Karpas-422 (cell line): ENCODE data around the gene NEGR1. TPM values are rescaled to one million over a fixed set of nuclear protein-coding genes. Genes with fewer than 3 reads are reported as not detected.

Experiments
- DNase-seq: peaks from one replicate; pipeline ENCODE4 v3.0.0-alpha.2; 2015
- H2AFZ ChIP-seq: fragments of 200-600 bp; sonication (generic); 2 replicates; pipeline ENCODE4 v1.6.1; 2014; ENCODE audit warnings: antibody characterized with exemption, low read length, mixed read lengths
- H3K27ac ChIP-seq: fragments of 200-600 bp; sonication (generic); 2 replicates; pipeline ENCODE4 v1.5.1; 2014; ENCODE audit warnings: mild to moderate bottlenecking, low read length, moderate library complexity
- H3K27me3 ChIP-seq: fragments of 200-600 bp; sonication (generic); 2 replicates; pipeline ENCODE4 v1.6.1; 2014; ENCODE audit warnings: low read length, mixed read lengths
- H3K36me3 ChIP-seq: fragments of 200-600 bp; sonication (generic); 2 replicates; pipeline ENCODE4 v1.6.1; 2014; ENCODE audit warnings: low read length, mixed read lengths; ENCODE audit not compliant: insufficient read depth
- H3K4me1 ChIP-seq: fragments of 200-600 bp; sonication (generic); 2 replicates; pipeline ENCODE4 v1.6.1; 2014; ENCODE audit warnings: mild to moderate bottlenecking, low read length, mixed read lengths
- H3K4me2 ChIP-seq: fragments of 200-600 bp; sonication (generic); 2 replicates; pipeline ENCODE4 v1.6.1; 2014; ENCODE audit warnings: low read length, low read depth, mild to moderate bottlenecking; ENCODE audit not compliant: poor library complexity, severe bottlenecking
- H3K4me3 ChIP-seq: fragments of 200-600 bp; sonication (generic); 2 replicates; pipeline ENCODE4 v1.5.1; 2014; ENCODE audit warnings: mild to moderate bottlenecking, antibody characterized with exemption, low read length, mixed read lengths
- H3K79me2 ChIP-seq: fragments of 200-600 bp; sonication (generic); 2 replicates; pipeline ENCODE4 v1.6.1; 2014; ENCODE audit warnings: mild to moderate bottlenecking, low read length, mixed read lengths
- H3K9ac ChIP-seq: fragments of 200-600 bp; sonication (generic); 2 replicates; pipeline ENCODE4 v1.6.0; 2014; ENCODE audit warnings: low read length
- H3K9me2 ChIP-seq: fragments of 200-600 bp; sonication (generic), shearing (Covaris generic); replicated peaks from 2 replicates; pipeline ENCODE4 v1.6.0; 2014; ENCODE audit warnings: mild to moderate bottlenecking, low read length, moderate library complexity; ENCODE audit not compliant: insufficient read depth
- H3K9me3 ChIP-seq: fragments of 300-700, 200-600 bp; sonication (generic); 2 replicates; pipeline ENCODE4 v1.6.1; 2014; ENCODE audit warnings: low read length, mixed read lengths
- H4K20me1 ChIP-seq: fragments of 200-600 bp; sonication (generic); 2 replicates; pipeline ENCODE4 v1.6.1; 2014; ENCODE audit warnings: mild to moderate bottlenecking, antibody characterized with exemption, low read length, low read depth; ENCODE audit not compliant: insufficient read depth
- total RNA-seq: library from RNA; depleted of rRNA; stranded (reverse); fragments of >200 nt; shearing (Covaris generic); gene quantifications from 2 replicates; pipeline ENCODE4 v1.2.3, GENCODE V29; 2014; ENCODE audit warnings: low replicate concordance

Gene NEGR1
- total RNA-seq, 1 experiment from 2014 or later, result not detected

DNA sequence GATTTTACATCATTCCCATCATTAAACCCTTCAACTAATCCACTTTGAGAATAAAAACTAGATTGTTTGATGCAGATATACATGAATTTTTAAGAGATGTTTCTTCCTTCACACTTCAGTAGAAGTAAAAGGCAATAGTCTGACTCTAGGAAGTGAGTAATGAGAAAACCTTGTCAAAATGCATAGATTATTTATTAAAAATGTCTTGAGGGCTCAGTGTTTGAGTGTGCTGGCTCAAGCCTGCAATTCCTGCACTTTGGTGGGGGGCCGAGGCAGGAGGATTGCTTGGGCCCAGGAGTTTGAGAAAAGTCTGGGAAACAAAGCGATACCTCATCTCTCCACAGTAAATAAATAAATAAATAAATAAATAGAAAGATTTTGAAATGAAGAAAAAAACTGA lies 177.1 kb downstream of the NEGR1 start:
- Histone ChIP-seq H3K9ac (no peak overlapping the region), H3K9me3 (peaks cover 11% of the 10 kb centered on the region; the same call in 1 of the 2 replicates), H3K4me3 (no peak overlapping the region), H3K27me3 (no peaks in the 10 kb centered on the region), H3K4me1 (no peaks in the 10 kb centered on the region), H3K9me2 (no peaks in the 10 kb centered on the region; the same call in 1 of the 2 replicates), H3K4me2 (no peak overlapping the region), H3K27ac (no peak overlapping the region), H2AFZ (no peak overlapping the region), H3K79me2 (no peaks in the 10 kb centered on the region), H4K20me1 (no peaks in the 10 kb centered on the region), H3K36me3 (no peaks in the 10 kb centered on the region)
- DNase-seq, result no peak

DNA sequence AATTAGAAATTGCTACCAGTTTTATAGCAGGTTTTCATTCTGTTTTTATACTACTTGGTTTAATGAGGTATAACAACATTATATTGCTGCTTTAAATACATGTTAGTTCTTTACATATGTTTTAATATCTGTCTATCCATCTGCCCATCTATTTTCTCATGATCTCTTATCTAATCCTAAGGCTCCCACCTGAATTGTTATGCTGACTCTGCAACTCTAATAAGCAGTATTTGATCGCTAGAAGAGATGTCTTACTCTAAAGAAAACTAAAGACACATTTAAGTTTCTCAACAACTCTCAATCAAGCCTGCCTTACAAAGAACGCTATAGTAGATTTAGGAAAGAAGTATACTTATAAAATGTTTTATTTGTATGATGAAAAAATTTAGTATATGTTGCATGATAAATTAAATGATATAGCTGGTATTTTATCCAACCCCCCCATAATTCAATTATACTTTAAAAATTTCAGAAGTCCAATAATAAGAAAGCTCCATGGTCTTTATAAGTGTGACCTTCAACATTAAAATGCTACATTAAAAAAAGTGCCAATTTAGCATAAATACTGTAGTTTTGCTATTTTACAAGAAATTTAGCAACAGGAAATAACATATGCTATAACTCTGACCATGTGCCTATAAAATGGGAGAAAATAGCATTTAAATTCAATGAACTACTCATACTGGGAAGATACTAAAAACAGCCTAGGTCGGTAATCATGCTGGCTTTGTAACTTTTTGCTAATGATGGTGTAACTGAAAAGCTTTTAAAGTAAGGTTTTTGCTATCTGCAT lies 180.3 kb downstream of the NEGR1 start:
- H3K27ac ChIP-seq, result no peak overlapping the region
- no peak overlapping the region for H3K9ac ChIP-seq
- no peak overlapping the region for H3K4me2 ChIP-seq
- H3K9me2 ChIP-seq, result no peaks in the 10 kb centered on the region
- no peaks in the 10 kb centered on the region for H3K4me1 ChIP-seq
- no peaks in the 10 kb centered on the region for H4K20me1 ChIP-seq
- no peaks in the 10 kb centered on the region for H3K27me3 ChIP-seq
- peaks cover 7% of the 10 kb centered on the region; the same call in 1 of the 2 replicates for H3K9me3 ChIP-seq
- H3K4me3 ChIP-seq, result no peak overlapping the region
- no peaks in the 10 kb centered on the region for H3K36me3 ChIP-seq
- DNase-seq, result no peak
- H3K79me2 ChIP-seq, result no peaks in the 10 kb centered on the region
- H2AFZ ChIP-seq, result no peak overlapping the region

DNA sequence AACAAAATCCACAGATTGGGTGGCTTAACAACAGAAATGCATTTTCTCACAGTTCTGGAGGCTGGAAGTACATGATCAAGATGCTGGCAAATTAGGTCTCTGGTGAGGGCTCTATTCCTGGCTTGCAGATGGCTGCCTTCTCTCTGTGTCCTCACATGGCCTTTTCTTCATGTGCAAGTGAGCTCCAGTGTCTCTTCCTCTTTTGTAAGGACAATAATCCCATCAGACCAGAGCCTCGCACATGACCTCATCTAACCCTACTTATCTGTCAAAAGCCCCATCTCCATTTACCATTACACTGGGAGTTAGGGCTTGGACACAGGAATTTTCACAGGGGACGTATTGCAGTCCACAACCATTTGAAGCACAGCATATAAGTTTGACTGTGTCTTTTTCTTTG lies 181.6 kb downstream of the NEGR1 start:
- H3K9me2 ChIP-seq, result no peaks in the 10 kb centered on the region
- no peak overlapping the region for H2AFZ ChIP-seq
- no peaks in the 10 kb centered on the region for H3K27me3 ChIP-seq
- no peak overlapping the region for H3K4me3 ChIP-seq
- H3K27ac ChIP-seq, result no peak overlapping the region
- no peak overlapping the region for H3K4me2 ChIP-seq
- no peaks in the 10 kb centered on the region for H3K79me2 ChIP-seq
- no peaks in the 10 kb centered on the region for H3K36me3 ChIP-seq
- H4K20me1 ChIP-seq, result no peaks in the 10 kb centered on the region
- H3K4me1 ChIP-seq, result no peaks in the 10 kb centered on the region
- H3K9me3 ChIP-seq, result peaks cover 7% of the 10 kb centered on the region; the same call in 1 of the 2 replicates
- no peak for DNase-seq
- no peak overlapping the region for H3K9ac ChIP-seq

DNA sequence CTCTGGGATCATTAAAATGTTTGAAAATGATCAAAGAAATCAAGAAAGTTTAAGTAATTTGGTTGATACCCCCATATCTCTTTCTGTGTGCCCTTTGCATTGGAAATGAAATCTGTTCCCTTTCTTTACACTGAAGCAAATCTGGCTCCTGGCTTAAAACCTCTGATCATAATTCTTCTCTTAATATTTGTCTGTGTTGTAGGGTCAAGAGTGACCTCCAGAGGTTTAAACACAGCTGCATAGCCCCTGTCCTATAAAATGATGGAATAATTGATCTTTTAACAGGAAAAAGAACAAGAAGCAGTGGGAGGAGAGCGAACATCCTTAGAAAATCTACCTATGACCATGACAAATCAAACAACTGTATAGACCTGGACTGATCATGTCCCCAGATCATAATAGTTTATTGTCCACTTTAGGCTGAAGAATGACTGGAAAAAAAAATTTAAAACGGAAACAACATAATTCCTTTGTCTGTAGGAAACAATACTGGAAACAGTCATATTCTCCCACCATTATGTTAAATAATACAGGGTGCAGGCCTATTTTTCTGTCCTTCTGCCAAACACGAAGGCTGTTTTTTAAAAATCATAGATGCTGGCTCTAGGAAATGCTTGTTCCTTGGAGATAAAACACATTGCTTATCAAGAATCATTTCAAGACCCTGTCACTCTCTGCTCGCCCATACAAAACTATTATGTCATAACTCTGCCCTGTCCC lies 184.3 kb downstream of the NEGR1 start:
- Histone ChIP-seq H3K4me2 (no peak overlapping the region), H3K9me3 (peaks cover 12% of the 10 kb centered on the region; the same call in 1 of the 2 replicates), H3K79me2 (no peaks in the 10 kb centered on the region), H3K36me3 (no peaks in the 10 kb centered on the region), H3K9me2 (no peaks in the 10 kb centered on the region), H3K4me3 (no peak overlapping the region), H3K9ac (no peak overlapping the region), H3K27ac (no peak overlapping the region), H2AFZ (no peak overlapping the region), H4K20me1 (no peaks in the 10 kb centered on the region), H3K27me3 (no peaks in the 10 kb centered on the region), H3K4me1 (no peaks in the 10 kb centered on the region)
- no peak for DNase-seq

DNA sequence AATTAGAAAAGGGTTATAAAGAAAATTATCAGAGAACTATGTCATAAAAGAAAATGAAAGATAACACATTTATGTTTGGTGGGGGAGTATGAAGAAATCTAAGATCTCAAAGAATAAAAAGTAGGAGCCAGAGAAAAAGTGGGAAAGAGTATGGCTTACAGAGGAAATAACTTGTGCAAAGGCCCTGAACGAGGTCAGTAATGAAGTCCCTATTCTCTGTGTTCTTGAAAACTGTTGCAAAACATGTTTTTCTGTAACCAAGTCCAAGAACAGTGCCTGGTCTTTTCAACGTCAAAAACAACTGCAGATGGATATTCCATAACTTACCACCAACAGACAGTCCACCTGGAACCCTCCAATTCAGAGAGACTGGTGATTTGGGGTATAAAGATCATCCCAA lies 188.1 kb downstream of the NEGR1 start:
- H3K4me2 ChIP-seq, result no peak overlapping the region
- H3K4me3 ChIP-seq, result no peak overlapping the region
- no peaks in the 10 kb centered on the region for H4K20me1 ChIP-seq
- H3K27ac ChIP-seq, result no peak overlapping the region
- peaks cover 20% of the 10 kb centered on the region for H3K9me3 ChIP-seq
- no peaks in the 10 kb centered on the region for H3K4me1 ChIP-seq
- no peak for DNase-seq
- H3K36me3 ChIP-seq, result no peaks in the 10 kb centered on the region
- no peaks in the 10 kb centered on the region for H3K27me3 ChIP-seq
- no peak overlapping the region for H3K9ac ChIP-seq
- H3K9me2 ChIP-seq, result no peaks in the 10 kb centered on the region
- H2AFZ ChIP-seq, result no peak overlapping the region
- no peaks in the 10 kb centered on the region for H3K79me2 ChIP-seq

DNA sequence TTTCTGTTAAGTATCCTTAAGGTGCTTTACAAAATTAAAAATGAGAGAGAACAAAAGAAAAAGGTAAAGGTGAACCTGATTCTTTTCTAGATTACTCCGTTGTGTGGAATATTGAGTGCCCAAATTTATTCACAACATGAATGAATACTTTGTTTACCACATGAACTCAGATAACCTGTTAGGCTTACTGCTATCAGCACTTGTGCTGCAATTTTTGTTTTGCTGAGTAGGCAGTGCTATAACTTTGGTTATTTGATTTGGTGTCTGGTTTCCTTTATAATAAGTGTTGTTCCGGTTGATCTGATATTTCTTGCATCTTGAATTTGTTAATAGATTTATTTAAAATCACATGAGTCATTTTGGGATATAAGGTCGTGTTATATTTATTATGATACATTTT lies 195.9 kb downstream of the NEGR1 start:
- no peaks in the 10 kb centered on the region for H3K9me2 ChIP-seq
- H3K27me3 ChIP-seq, result no peaks in the 10 kb centered on the region
- H2AFZ ChIP-seq, result no peak overlapping the region
- no peak overlapping the region for H3K4me2 ChIP-seq
- H4K20me1 ChIP-seq, result no peaks in the 10 kb centered on the region
- H3K4me1 ChIP-seq, result no peaks in the 10 kb centered on the region
- H3K36me3 ChIP-seq, result no peaks in the 10 kb centered on the region
- no peaks in the 10 kb centered on the region for H3K79me2 ChIP-seq
- H3K27ac ChIP-seq, result no peak overlapping the region
- DNase-seq, result no peak
- peaks cover 12% of the 10 kb centered on the region; the same call in 1 of the 2 replicates for H3K9me3 ChIP-seq
- no peak overlapping the region for H3K4me3 ChIP-seq
- H3K9ac ChIP-seq, result no peak overlapping the region

DNA sequence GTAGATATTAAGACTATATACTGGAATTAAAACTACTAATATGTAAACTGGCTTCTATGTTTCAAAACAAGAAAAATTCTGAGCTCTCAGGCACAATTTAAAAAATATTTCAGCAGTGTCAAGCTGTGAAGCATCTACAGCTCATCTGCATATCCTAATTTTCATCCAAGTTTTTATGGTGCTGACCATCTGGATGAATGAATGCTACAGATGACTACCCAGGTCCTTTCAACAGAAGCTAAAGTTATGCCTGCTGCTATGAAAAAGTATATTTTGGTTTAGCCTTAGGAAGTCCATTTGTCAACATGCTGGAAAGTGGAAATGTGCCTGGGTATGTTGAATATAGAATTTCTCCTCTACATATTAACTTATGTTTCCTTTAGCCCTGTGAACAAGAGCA lies 206.9 kb downstream of the NEGR1 start:
- H2AFZ ChIP-seq, result no peak overlapping the region
- no peak overlapping the region for H3K4me3 ChIP-seq
- no peaks in the 10 kb centered on the region for H4K20me1 ChIP-seq
- peaks cover 6% of the 10 kb centered on the region for H3K9me3 ChIP-seq
- H3K36me3 ChIP-seq, result no peaks in the 10 kb centered on the region
- no peaks in the 10 kb centered on the region for H3K27me3 ChIP-seq
- H3K27ac ChIP-seq, result no peak overlapping the region
- H3K4me2 ChIP-seq, result no peak overlapping the region
- no peak for DNase-seq
- H3K9ac ChIP-seq, result no peak overlapping the region
- no peaks in the 10 kb centered on the region for H3K9me2 ChIP-seq
- H3K79me2 ChIP-seq, result no peaks in the 10 kb centered on the region
- H3K4me1 ChIP-seq, result no peaks in the 10 kb centered on the region

DNA sequence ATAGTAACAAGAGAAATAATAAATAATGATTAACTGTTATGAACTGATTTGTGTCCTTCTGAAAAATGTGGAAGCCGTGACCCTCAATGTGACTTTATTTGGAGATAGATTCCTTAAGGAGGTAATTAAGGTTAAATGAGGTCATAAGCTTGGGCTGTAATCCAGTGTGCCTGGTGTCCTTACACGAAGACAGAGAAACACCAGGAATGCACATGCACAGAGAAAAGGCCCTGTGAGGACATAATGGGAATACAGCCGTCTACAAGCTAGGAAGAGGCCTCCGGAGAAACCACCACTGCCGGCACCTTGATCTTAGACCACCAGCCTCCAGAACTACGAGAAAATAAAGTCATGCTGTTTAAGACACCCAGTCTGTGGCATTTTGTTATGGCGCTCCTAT lies 215.9 kb downstream of the NEGR1 start:
- Histone ChIP-seq H3K36me3 (no peaks in the 10 kb centered on the region), H4K20me1 (no peaks in the 10 kb centered on the region), H3K4me3 (no peak overlapping the region), H3K27ac (no peak overlapping the region), H3K4me1 (no peaks in the 10 kb centered on the region), H2AFZ (no peak overlapping the region), H3K79me2 (no peaks in the 10 kb centered on the region), H3K9ac (no peak overlapping the region), H3K9me3 (peaks cover 10% of the 10 kb centered on the region), H3K9me2 (no peaks in the 10 kb centered on the region), H3K27me3 (no peaks in the 10 kb centered on the region), H3K4me2 (no peak overlapping the region)
- no peak for DNase-seq
